D721Med (cell line): ENCODE data around the gene SLC24A3.

Experiments
- DNase-seq: peaks from one replicate; pipeline ENCODE4 v3.0.0; 2011; ENCODE audit warnings: low spot score; ENCODE audit not compliant: insufficient read length
- FAIRE-seq: peaks from 2 replicates; lab custom pipeline; 2011; peaks lifted over from hg19 to GRCh38; lab: Jason Lieb, UNC
- CTCF ChIP-seq: IDR thresholded peaks from 2 replicates; pipeline ENCODE4 v1.5.1; 2012; ENCODE audit warnings: mild to moderate bottlenecking, control low read depth; ENCODE audit not compliant: insufficient read depth; ENCODE audit errors: missing control alignments

Gene SLC24A3

GRCh38 chr20:19414600-19414999 is 202.2 kb downstream of the SLC24A3 start:
- no peak for TF ChIP-seq CTCF
- FAIRE-seq (no peak), DNase-seq (no peak)

GRCh38 chr20:19415786-19416185 is 203.3 kb downstream of the SLC24A3 start:
- no peak for TF ChIP-seq CTCF
- DNase-seq = no peak
- FAIRE-seq = no peak

GRCh38 chr20:19416627-19417026 is 204.2 kb downstream of the SLC24A3 start:
- no peak for TF ChIP-seq CTCF
- no peak for FAIRE-seq
- DNase-seq = no peak

GRCh38 chr20:19419396-19419795 is 207.0 kb downstream of the SLC24A3 start:
- TF ChIP-seq CTCF = no peak
- FAIRE-seq (no peak), DNase-seq (no peak)

GRCh38 chr20:19423097-19423899 is 210.9 kb downstream of the SLC24A3 start:
- DNase-seq (no peak), FAIRE-seq (no peak)
- TF ChIP-seq CTCF = no peak

- FAIRE-seq (no peak), DNase-seq (no peak)
- no peak for TF ChIP-seq CTCF
Measured at GRCh38 chr20:19423900-19424620, 211.6 kb downstream of the SLC24A3 start.

GRCh38 chr20:19426356-19426755 is 213.9 kb downstream of the SLC24A3 start:
- no peak for DNase-seq
- no peak for TF ChIP-seq CTCF
- no peak for FAIRE-seq
